ENCODE results near the gene TMED1.

The TMED1 gene

DNA sequence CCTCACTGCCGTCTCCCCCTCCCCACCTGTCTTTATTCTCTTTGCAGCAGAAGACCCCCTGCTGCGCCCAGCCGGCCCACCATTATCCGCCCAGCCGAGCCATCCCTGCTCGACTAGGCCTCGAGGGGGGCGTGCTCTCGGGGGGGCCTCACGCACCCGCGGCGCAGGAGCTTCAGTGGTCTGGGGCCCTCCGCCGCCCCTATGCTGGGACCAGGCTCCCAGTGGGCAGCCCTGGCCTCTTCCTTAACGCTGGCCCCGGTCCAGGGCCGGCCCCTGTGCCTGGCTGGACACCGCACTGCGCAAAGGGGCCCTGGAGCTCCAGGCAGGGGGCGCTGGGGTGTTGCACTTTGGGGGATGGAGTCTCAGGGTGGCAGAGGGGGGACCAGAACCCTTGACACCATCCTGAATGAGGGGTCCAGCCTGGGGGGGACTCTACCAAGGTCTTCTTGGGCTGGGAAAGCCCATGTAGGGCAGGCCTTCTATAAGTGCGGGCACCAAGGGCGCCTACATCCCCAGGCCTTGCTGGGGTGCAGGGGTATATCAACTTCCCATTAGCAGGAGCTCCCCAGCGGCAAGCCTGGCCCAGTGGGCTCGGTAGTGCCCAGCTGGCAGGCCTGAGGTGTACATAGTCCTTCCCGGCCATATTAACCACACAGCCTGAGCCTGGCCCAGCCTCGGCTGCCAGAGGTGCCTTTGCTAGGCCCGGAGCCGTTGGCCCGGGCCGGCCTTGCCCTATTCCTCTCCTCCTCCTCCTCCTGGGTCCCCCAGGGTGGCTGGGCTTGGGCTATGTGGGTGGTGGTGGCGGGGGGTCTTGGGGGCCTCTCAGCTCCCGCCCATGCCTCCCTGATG, 4.9 kb downstream of the TMED1 start:
- no peak for DNase-seq

DNA sequence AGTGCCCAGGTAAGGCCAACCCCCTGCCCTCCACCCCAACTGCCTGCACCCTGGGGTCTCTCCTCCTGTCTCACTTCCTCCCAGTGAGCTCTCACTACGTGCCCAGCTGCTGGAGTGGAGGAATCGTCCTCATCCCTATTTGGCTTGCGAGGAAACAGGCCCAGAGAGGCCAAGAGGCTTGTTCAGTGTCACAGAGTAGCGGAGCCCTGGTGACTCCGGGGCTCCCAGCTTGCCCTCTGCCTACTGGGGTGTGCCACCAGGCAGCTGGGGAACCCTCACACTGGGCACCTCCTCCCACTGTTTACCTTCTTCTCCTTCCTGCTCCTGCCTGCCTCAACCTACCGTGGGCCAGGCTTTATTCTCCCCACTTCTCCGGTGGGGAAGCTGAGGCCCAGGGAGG, 5.6 kb downstream of the TMED1 start:
- DNase-seq, result no peak

DNA sequence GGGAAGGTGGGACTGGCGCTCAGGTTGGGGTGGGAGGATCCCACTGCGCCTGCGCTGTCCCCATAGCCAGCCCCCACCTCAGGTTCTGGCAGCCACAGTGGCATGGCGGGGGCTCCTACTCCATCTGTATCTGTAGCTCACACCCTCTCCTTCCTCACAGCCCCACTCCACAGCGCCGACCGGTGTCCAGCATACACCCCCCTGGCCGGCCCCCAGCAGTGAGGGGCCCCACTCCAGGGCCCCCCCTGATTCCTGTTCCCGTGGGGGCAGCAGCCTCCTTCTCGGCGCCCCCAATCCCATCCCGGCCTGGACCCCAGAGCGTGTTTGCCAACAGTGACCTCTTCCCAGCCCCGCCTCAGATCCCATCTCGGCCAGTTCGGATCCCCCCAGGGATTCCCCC, 6.0 kb downstream of the TMED1 start:
- no peak for DNase-seq

- DNase-seq, result no peak
These were observed 6.8 kb downstream of the TMED1 start for GRCh38 chr19:10828981-10829821.

DNA sequence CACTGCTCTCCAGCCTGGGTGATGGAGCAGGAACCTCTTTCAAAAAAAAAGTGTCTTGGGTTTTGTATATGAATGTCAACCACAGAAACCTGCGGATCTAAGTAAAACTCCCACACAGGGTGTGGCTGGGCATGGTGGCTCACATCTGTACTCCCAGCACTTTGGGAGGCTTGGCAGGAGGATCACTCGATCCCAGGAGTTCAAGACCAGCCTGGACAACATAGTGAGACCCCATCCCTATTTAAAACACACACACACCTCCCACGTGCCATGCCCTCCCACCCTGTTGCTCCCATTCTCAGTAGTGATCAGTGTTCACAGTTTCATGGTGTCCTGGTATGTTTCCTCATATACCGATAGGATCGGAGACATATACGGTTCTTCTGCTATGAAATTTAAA, 9.2 kb downstream of the TMED1 start:
- no peak for DNase-seq

GRCh38 chr19:10826231-10826630, 9.8 kb downstream of the TMED1 start:
- DNase-seq, result no peak

- no peak for DNase-seq
These were observed 12.3 kb downstream of the TMED1 start for GRCh38 chr19:10823690-10824089.

DNA sequence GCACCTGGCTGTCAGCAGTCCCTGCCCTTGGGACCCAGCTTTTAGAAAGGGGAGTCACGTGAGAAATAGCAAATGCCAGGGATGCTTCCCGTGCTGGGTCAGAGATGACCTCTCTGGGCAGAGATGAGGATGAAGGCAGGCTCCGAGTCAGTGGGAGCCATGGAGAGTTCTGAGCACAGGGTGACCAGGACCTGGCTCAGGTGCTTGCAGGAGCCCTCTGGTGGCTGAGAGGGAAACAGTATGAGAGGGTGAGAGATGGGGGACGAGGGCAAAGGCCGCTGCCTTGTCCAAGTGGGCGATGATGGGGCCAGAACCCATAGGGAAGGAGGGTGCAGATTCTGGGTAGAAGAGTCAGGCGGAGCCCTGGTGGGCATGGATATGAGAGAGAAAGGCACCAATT, 15.8 kb downstream of the TMED1 start:
- no peak for DNase-seq

- no peak for DNase-seq
These were observed 16.6 kb downstream of the TMED1 start for GRCh38 chr19:10819124-10820060.

DNA sequence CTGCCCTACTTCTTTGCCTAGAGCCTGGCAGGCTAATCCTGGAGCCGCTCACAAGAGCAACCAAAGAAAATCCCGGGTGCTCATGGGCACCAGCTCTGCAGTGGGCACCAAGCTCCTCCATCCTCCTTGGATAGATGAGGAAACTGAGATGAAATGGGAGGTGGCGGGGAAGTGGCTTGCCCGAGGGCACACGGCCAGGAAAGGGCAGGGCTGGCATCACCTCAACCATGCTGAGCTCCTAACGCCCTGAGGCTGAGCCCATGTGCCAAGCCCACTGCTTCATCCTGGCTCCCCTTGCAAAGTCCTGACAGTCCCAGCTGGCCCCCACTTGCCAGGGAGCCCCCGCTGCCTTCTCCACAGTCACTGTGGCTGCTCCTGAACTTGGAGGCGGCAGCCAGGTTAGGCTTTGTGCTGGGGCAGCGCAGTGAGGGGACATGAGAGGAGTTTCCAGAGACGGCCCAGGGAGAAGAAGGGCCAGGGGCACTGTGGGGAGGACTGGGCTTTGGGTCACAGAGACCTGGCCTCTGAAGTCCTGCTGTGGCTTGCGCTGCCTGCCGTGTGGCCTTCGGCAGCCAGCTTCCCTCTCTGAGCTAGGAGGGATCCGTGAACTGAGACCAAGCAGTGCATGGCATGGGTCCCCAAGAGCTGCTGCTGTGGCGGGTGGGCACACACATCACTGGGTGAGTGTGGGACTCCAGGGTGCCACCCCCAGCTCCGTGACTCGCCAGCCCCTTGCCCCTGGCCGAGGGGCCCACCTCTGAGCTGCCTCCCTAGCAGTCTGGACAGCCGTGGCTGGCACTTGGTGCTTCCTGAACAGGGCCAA, 17.5 kb downstream of the TMED1 start:
- no peak for DNase-seq

DNA sequence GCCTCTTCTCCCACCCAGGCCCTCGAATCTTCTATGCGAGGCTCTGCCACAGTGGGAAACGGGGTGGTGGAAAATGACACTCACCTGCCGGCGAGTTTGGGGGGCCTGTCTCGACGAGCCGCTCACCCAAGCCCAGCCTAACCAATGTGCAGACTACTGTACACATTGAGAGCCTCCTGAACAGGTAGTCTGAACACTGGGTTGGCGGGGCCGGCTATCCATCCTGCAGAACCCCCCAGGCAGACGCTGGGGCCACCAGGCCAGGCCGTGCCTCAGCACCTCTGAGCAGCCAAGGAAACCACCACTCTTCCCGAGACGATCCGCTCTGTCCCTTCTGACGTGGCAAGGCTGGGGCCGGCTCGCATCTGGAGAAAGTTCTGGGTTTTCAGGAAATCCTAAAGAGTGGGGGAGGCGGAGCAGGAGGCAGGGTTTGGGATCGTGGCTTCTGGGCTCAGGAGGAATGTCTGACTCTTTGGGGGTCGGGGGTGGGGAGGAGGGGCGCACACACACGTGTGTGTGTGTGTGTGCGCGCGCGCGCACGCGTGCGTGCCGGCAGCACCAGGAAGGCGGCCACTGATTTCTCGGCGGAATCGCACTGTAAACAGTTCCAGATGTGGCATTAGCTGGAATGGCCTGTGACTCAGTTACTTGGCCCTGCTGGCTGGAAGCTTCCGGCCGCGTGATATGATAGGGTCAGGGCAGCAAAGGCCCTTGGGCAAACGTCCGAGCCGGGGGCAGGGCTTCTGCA, 18.5 kb downstream of the TMED1 start:
- peak; percentile 72 for DNase-seq

- no peak for DNase-seq
These were observed 19.3 kb downstream of the TMED1 start for GRCh38 chr19:10816691-10817090.

- no peak for DNase-seq
These were observed 19.9 kb downstream of the TMED1 start for GRCh38 chr19:10815969-10816644.

GRCh38 chr19:10815007-10815536, 20.9 kb downstream of the TMED1 start:
- no peak for DNase-seq

GRCh38 chr19:10812902-10813404, 23.1 kb downstream of the TMED1 start:
- no peak for DNase-seq

DNA sequence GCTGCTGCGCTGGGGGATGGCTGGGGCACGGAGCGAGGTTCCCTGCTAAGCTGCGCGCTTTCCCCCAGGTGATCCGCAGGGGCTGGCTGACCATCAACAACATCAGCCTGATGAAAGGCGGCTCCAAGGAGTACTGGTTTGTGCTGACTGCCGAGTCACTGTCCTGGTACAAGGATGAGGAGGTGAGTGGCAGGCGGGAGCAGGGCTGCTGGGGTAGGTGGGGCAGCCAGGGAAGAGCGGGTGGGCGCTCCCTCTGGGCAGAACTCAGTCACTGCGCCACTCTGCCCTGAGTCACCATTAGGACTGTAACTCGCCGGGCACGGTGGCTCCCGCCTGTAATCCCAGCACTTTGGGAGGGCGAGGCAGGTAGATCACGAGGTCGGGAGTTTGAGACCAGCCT, 23.8 kb downstream of the TMED1 start:
- no peak for DNase-seq

GRCh38 chr19:10811391-10812111, 24.5 kb downstream of the TMED1 start:
- DNase-seq, result no peak

DNA sequence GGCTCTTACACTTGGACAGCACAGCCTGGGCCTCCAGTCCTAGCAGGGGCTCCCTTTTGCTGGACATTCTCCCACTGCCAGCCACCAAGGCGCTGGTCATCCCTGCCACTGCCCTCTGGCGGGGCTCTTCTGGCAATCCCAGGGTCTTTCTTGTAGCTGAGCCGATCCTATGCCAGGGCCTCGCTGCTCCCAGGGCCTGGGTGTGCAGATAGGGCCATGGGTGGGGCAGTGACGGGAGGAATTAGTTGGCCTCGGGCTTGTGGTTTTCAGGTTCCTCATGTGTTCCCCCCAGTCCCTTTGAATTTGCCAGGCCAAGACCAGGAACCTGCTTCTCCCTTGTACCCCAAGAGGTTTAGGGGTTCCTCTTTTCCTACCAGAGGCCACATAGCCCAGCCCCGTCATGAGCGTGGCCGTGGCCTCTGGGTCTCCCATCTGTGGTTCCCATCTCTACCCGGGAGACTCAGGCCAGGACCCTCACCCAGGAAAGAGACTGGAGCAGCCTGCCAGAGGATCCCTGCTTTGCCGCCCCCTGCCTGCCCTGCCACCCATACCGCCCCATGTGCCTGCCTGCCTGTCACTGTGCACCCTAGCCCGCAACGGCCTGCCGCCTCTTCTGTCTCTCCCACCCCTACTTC, 26.2 kb downstream of the TMED1 start:
- DNase-seq, result no peak
